Smooth muscle cell (in vitro differentiated cells): Measurements from ENCODE around the gene DPP3. TPM values are rescaled to one million over a fixed set of nuclear protein-coding genes. Genes with fewer than 3 reads are reported as not detected.
A peak's percentile ranks its signal among the peaks of the same experiment; 100 is the strongest.

Source experiments
- DNase-seq: peaks from one replicate; lab custom pipeline; 2025; ENCODE audit not compliant: unreplicated experiment; lab: John Stamatoyannopoulos, UW
- H2AFZ ChIP-seq: fragments of 200-600 bp; sonication (generic); 2 replicates; pipeline ENCODE4 v1.6.0; 2016; ENCODE audit warnings: antibody characterized with exemption, low read depth, mild to moderate bottlenecking
- H3F3A ChIP-seq: fragments of 200-600 bp; sonication (generic); 2 replicates; pipeline ENCODE4 v1.6.0; 2017; ENCODE audit warnings: antibody characterized with exemption, low read depth
- H3K27ac ChIP-seq: fragments of 200-600 bp; sonication (generic); 2 replicates; pipeline ENCODE4 v1.5.1; 2016; ENCODE audit warnings: low read depth, mild to moderate bottlenecking
- H3K27me3 ChIP-seq: fragments of 200-600 bp; sonication (generic); 2 replicates; pipeline ENCODE4 v1.6.1; 2016; ENCODE audit warnings: low read depth, mild to moderate bottlenecking
- H3K36me3 ChIP-seq: fragments of 200-600 bp; sonication (generic); 2 replicates; pipeline ENCODE4 v1.5.1; 2016; ENCODE audit warnings: low read depth
- H3K4me1 ChIP-seq: fragments of 200-600 bp; sonication (generic); 2 replicates; pipeline ENCODE4 v1.5.1; 2016; ENCODE audit warnings: low read depth
- H3K4me2 ChIP-seq: fragments of 200-600 bp; sonication (generic); 2 replicates; pipeline ENCODE4 v1.6.0; 2016; ENCODE audit warnings: mild to moderate bottlenecking
- H3K4me3 ChIP-seq: fragments of 200-600 bp; sonication (generic); 2 replicates; pipeline ENCODE4 v1.5.1; 2016; ENCODE audit warnings: mild to moderate bottlenecking
- H3K79me2 ChIP-seq: fragments of 200-600 bp; sonication (generic); 2 replicates; pipeline ENCODE4 v1.6.0; 2016; ENCODE audit warnings: low read depth, mild to moderate bottlenecking
- H3K9ac ChIP-seq: fragments of 200-600 bp; sonication (generic); 2 replicates; pipeline ENCODE4 v1.6.0; 2016; ENCODE audit warnings: low read depth
- H3K9me3 ChIP-seq: fragments of 200-600 bp; sonication (generic); replicated peaks from 2 replicates; pipeline ENCODE4 v1.5.1; 2016; ENCODE audit warnings: low read depth
- H4K20me1 ChIP-seq: fragments of 200-600 bp; sonication (generic); 2 replicates; pipeline ENCODE4 v1.6.0; 2016; ENCODE audit warnings: low read depth
- CTCF ChIP-seq: fragments of 200-600 bp; sonication (generic); IDR thresholded peaks from 2 replicates; pipeline ENCODE4 v1.5.1; 2017; ENCODE audit warnings: borderline replicate concordance, mild to moderate bottlenecking, antibody characterized with exemption; ENCODE audit not compliant: insufficient read depth, poor library complexity, severe bottlenecking
- WGBS: methylation state at CpG from one replicate; pipeline ENCODE4 v1.1.7; 2016; ENCODE audit warnings: low lambda C conversion rate; 5-methylcytosine and 5-hydroxymethylcytosine counted together
- polyA plus RNA-seq: library from polyadenylated mRNA; unstranded; fragments of >200 nt; fragmentation: Nextera tagmentation; extraction: Ambion mirVana; gene quantifications from 2 replicates; pipeline ENCODE4 v1.2.1, GENCODE V29; 2016
- total RNA-seq: library from RNA; depleted of rRNA; stranded (reverse); fragments of >200 nt; gene quantifications from 2 replicates; pipeline ENCODE4 v1.2.3, GENCODE V29; 2014

Gene DPP3
- total and polyA plus RNA-seq, 2 experiments from 2014 or later: 34.6 to 40.1 TPM

GRCh38 chr11:66488957-66489356 lies 8.7 kb downstream of the DPP3 start:
- Histone ChIP-seq H3K9ac (no peak overlapping the region), H3K36me3 (no peaks in the 10 kb centered on the region), H3K27ac (no peak overlapping the region), H2AFZ (no peak overlapping the region), H3K27me3 (no peaks in the 10 kb centered on the region), H3K4me2 (no peak overlapping the region), H4K20me1 (no peaks in the 10 kb centered on the region), H3K9me3 (no peaks in the 10 kb centered on the region), H3K79me2 (no peaks in the 10 kb centered on the region), H3F3A (no peaks in the 10 kb centered on the region), H3K4me1 (no peaks in the 10 kb centered on the region), H3K4me3 (no peak overlapping the region)
- no peak for TF ChIP-seq CTCF
- DNase-seq: no peak
- WGBS: 97% methylated on average over 10 of the region's 10 CpGs

- no peak for TF ChIP-seq CTCF
- no peak overlapping the region for H3K27ac ChIP-seq
- DNase-seq: no peak
- H3K9ac ChIP-seq: no peak overlapping the region
- no peak overlapping the region for H3K4me2 ChIP-seq
- WGBS: 88% methylated on average over 7 of the region's 7 CpGs
- H3K79me2 ChIP-seq: no peaks in the 10 kb centered on the region
- no peaks in the 10 kb centered on the region for H3K4me1 ChIP-seq
- no peak overlapping the region for H3K4me3 ChIP-seq
- H3K9me3 ChIP-seq: no peaks in the 10 kb centered on the region
- no peaks in the 10 kb centered on the region for H3K36me3 ChIP-seq
- H2AFZ ChIP-seq: no peak overlapping the region
- no peaks in the 10 kb centered on the region for H3F3A ChIP-seq
- no peaks in the 10 kb centered on the region for H4K20me1 ChIP-seq
- no peaks in the 10 kb centered on the region for H3K27me3 ChIP-seq
These were observed 9.4 kb downstream of the DPP3 start for GRCh38 chr11:66489636-66490035.

GRCh38 chr11:66491315-66491935 lies 11.2 kb downstream of the DPP3 start:
- Histone ChIP-seq H4K20me1 (no peaks in the 10 kb centered on the region), H3K27ac (no peak overlapping the region), H3K36me3 (no peaks in the 10 kb centered on the region), H3K4me2 (no peak overlapping the region), H3K4me3 (no peak overlapping the region), H3K4me1 (no peaks in the 10 kb centered on the region), H3K9me3 (no peaks in the 10 kb centered on the region), H3K27me3 (no peaks in the 10 kb centered on the region), H2AFZ (no peak overlapping the region), H3K9ac (no peak overlapping the region), H3K79me2 (no peaks in the 10 kb centered on the region), H3F3A (no peaks in the 10 kb centered on the region)
- peak; percentile 32 for TF ChIP-seq CTCF
- WGBS: 90% methylated on average over 17 of the region's 20 CpGs
- no peak for DNase-seq
